Upper lobe of left lung (tissue), 6 donors: ENCODE results near the gene CEBPE. TPM values are rescaled to one million over a fixed set of nuclear protein-coding genes. Genes with fewer than 3 reads are reported as not detected.
A peak's percentile ranks its signal among the peaks of the same experiment; 100 is the strongest.

Experiments
- ATAC-seq, 2 donors: fragments of 200-7000 bp; cut with Tn5 transposase; one replicate each; pipeline ENCODE4 v1.9.1; 2022; ENCODE audit warnings: mild to moderate bottlenecking in 2 of 2, moderate library complexity in 2 of 2; ENCODE audit not compliant: low FRiP score in 2 of 2
- DNase-seq, 2 donors: peaks; one replicate each; pipeline ENCODE4 v3.0.0-alpha.2; 2019 to 2020
- H3K27ac ChIP-seq, 4 donors: fragments of 200-600 bp; sonication (generic); one replicate each; pipeline ENCODE4 v1.5.1; 2016 to 2019
- H3K27me3 ChIP-seq, 4 donors: fragments of 200-600 bp; sonication (generic); one replicate each; pipeline ENCODE4 v1.5.1; 2017 to 2019
- H3K36me3 ChIP-seq, 4 donors: fragments of 200-600 bp; sonication (generic); one replicate each; pipeline ENCODE4 v1.5.1; 2016 to 2019
- H3K4me1 ChIP-seq, 4 donors: fragments of 200-600 bp; sonication (generic); one replicate each; pipeline ENCODE4 v1.5.1; 2018 to 2019
- H3K4me3 ChIP-seq, 4 donors: fragments of 200-600 bp; sonication (generic); one replicate each; pipeline ENCODE4 v1.5.1; 2017 to 2019; ENCODE audit warnings: mild to moderate bottlenecking in 2 of 4, moderate library complexity in 1 of 4
- H3K9me3 ChIP-seq, 4 donors: fragments of 200-600 bp; sonication (generic); one replicate each; pipeline ENCODE4 v1.5.1; 2018 to 2019
- EP300 ChIP-seq, 4 donors: sonication (generic); formaldehyde crosslinking; IDR thresholded peaks; one replicate each; pipeline ENCODE4 v1.5.1; 2017; ENCODE audit warnings: antibody characterized with exemption in 4 of 4, control low read depth in 2 of 4
- POLR2A ChIP-seq, 4 donors: fragments of 450-650 bp; IDR thresholded peaks; one replicate each; pipeline ENCODE4 v1.5.1; 2016 to 2017; ENCODE audit warnings: antibody characterized with exemption in 4 of 4, mild to moderate bottlenecking in 2 of 4
- POLR2AphosphoS5 ChIP-seq, 2 donors: sonication (generic); formaldehyde crosslinking; IDR thresholded peaks; one replicate each; pipeline ENCODE4 v1.5.1; 2017; ENCODE audit warnings: antibody characterized with exemption in 2 of 2
- WGBS, 2 donors: methylation state at CpG; one replicate each; pipeline ENCODE4 v1.1.5; 2017 to 2018; 5-methylcytosine and 5-hydroxymethylcytosine counted together
- total RNA-seq, 6 donors: library from RNA; depleted of rRNA in 4 of 6; stranded (reverse); fragments of >200 nt in 4 of 6; gene quantifications; one replicate each; pipeline versions ENCODE4 v1.1.0 to v1.2.1, GENCODE V29; 2016 to 2021
- TF ChIP-seq, protein P1 (sequence below), 6 experiments: fragments of 450-650 bp in 4 of 6; fragments of 200-600 bp in 2 of 6; sonication (generic) in 2 of 6; IDR thresholded peaks; one replicate each; pipeline ENCODE4 v1.5.1; 2016 to 2019; ENCODE audit warnings: antibody characterized with exemption in 6 of 6
- donor health status: DM: no; HTN: no; CAD: no; lungs with moderate emphysema.
- donor health status: DM: no; HTN: yes; CAD: no; lungs with severe emphysema.

CEBPE gene
- total RNA-seq, 6 donors from 2014 or later, result 0.31 to 0.77 TPM; not detected in 4

DNA sequence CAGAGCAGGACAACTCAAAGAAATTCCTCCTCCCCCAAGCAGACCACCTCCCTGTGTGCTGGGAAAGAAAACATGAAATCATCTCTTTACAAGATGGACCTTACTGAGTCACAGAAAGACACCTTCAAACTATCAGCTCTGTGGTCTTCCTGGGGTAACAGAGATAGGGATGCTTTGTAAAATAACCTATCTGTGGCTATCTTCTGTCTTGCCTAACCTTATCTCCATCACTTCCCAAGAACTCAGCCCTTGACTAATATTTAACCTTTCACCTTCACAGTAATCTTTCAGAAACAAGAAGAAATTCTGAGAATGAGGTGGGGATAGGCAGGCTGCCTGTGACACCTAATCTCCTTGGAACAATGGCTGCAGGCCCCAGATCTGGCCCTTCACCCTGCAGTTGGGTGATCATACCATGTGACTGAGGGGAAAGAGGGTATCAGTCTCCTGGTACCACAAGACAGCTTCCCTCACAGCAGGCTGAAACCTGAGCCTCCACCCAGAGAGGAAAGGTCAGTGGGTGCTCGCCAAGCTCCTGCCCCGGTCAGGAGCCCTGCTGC is 27.4 kb upstream of the CEBPE start:
- ATAC-seq (peak in 1 of 2 donors; percentile 28), DNase-seq (no peak)
- H3K36me3 ChIP-seq, result no peaks in the 10 kb centered on the region
- TF ChIP-seq POLR2AphosphoS5 (IDR thresholded peaks at IDR 0.05), result no peak
- TF ChIP-seq POLR2A (IDR thresholded peaks at IDR 0.05), result no peak
- TF ChIP-seq EP300 (IDR thresholded peaks at IDR 0.05), result no peak
- TF ChIP-seq, protein P1, sequence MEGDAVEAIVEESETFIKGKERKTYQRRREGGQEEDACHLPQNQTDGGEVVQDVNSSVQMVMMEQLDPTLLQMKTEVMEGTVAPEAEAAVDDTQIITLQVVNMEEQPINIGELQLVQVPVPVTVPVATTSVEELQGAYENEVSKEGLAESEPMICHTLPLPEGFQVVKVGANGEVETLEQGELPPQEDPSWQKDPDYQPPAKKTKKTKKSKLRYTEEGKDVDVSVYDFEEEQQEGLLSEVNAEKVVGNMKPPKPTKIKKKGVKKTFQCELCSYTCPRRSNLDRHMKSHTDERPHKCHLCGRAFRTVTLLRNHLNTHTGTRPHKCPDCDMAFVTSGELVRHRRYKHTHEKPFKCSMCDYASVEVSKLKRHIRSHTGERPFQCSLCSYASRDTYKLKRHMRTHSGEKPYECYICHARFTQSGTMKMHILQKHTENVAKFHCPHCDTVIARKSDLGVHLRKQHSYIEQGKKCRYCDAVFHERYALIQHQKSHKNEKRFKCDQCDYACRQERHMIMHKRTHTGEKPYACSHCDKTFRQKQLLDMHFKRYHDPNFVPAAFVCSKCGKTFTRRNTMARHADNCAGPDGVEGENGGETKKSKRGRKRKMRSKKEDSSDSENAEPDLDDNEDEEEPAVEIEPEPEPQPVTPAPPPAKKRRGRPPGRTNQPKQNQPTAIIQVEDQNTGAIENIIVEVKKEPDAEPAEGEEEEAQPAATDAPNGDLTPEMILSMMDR (IDR thresholded peaks at IDR 0.05), result no peak
- H3K4me1 ChIP-seq, result peaks cover 0 to 21% (median 5%) of the 10 kb centered on the region in 4 donors
- H3K9me3 ChIP-seq, result no peaks in the 10 kb centered on the region
- 92 to 93% methylated on average over 2 of the region's 2 CpGs for WGBS, 2 donors
- H3K4me3 ChIP-seq, result no peak overlapping the region
- H3K27ac ChIP-seq, result peak overlapping the region in 2 of 4 donors; percentile 17 to 66
- H3K27me3 ChIP-seq, result no peaks in the 10 kb centered on the region

DNA sequence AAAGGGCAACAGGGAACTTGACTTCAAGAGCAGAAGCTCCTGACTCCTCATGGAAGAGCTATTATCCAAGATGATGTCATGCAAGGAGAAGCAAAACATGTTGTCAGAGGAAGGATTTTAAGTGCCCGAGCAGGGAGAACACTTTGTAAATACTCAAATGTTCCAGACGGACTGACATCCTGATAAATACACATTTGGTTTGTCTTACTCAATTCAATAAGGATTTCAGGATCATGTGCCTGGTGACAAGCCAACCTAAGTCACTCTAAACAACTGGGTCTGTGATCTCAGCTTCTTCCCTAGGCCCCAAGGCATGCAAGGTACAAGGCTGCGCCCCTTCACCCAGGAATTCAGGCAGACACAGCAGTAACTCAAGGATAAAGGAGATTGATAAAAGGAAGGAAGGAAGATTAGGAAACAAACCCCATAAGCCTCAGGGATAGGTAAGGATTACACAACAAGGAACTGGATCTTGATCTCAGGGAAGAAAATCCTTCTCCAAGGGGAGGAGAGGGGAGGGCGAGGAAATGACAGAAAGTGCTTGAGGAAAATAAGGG is 26.8 kb upstream of the CEBPE start:
- Histone ChIP-seq H3K27me3 (no peaks in the 10 kb centered on the region), H3K36me3 (no peaks in the 10 kb centered on the region), H3K4me3 (no peak overlapping the region), H3K4me1 (peaks cover 0 to 21% (median 5%) of the 10 kb centered on the region in 4 donors), H3K27ac (peak overlapping the region in 2 of 4 donors; percentile 26 to 66), H3K9me3 (no peaks in the 10 kb centered on the region)
- 55 to 61% methylated on average over 4 of the region's 4 CpGs for WGBS, 2 donors
- peak in 2 of 4 donors; percentile 12 to 62 for TF ChIP-seq EP300 (IDR thresholded peaks at IDR 0.05)
- TF ChIP-seq POLR2A (IDR thresholded peaks at IDR 0.05), result no peak
- peak; percentile 6 to 74 for ATAC-seq
- no peak for DNase-seq

DNA sequence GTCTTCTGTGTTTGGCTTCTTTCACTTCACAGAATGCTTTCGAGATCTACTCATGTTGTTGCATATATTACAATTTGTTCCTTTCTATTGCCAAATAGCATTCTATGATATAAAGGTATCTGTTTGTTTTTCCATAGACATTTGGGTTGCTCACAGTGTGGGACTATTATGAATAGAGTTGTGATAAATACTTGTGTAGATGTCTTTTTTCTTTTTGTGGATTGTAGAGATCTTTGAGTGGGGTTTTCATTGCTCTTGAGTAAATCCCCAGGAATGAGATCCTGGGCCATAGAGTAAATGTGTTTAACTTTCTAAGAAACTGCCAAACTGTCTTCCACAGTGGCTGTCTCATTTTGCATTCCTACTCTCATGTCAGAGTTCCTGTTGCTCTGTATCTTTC is 24.9 kb upstream of the CEBPE start:
- H3K27ac ChIP-seq, result no peak overlapping the region
- no peak for ATAC-seq
- peaks cover 0 to 21% (median 5%) of the 10 kb centered on the region in 4 donors for H3K4me1 ChIP-seq
- DNase-seq, result no peak
- no peak overlapping the region for H3K4me3 ChIP-seq
- no peaks in the 10 kb centered on the region for H3K27me3 ChIP-seq
- H3K36me3 ChIP-seq, result peaks cover 2 to 9% (median 5%) of the 10 kb centered on the region in 4 donors
- no peaks in the 10 kb centered on the region for H3K9me3 ChIP-seq
- 42 to 100% methylated on average over 1 of the region's 1 CpG for WGBS, 2 donors
- TF ChIP-seq POLR2A (IDR thresholded peaks at IDR 0.05), result no peak

DNA sequence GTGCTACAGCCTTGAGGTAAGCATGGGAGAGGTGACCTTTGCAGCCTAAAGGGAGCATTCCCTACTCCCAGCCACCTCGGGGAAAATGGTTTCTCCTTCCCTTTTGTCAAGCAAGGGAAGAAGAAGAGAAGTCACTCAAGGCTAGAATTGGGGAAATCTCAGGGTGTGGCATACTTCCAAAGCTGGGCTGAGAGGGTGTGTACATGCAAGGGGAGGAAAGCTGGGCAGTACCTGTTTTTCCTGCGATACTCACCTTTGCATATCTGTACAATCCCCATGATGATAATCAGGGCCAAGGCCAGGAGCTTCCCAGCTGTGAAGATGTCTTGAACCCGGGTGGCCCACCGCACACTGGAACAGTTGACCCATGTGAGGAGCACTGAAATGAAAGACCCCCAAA is 23.8 kb upstream of the CEBPE start:
- DNase-seq (no peak), ATAC-seq (no peak)
- no peak for TF ChIP-seq POLR2A (IDR thresholded peaks at IDR 0.05)
- TF ChIP-seq, protein P1 (IDR thresholded peaks at IDR 0.05), result no peak
- no peak for TF ChIP-seq EP300 (IDR thresholded peaks at IDR 0.05)
- no peak for TF ChIP-seq POLR2AphosphoS5 (IDR thresholded peaks at IDR 0.05)
- H3K36me3 ChIP-seq, result peaks cover 2 to 10% (median 5%) of the 10 kb centered on the region in 4 donors
- no peak overlapping the region for H3K4me3 ChIP-seq
- H3K27ac ChIP-seq, result peak overlapping the region in 1 of 4 donors; percentile 32
- no peaks in the 10 kb centered on the region for H3K9me3 ChIP-seq
- no peaks in the 10 kb centered on the region for H3K27me3 ChIP-seq
- peaks cover 0 to 21% (median 5%) of the 10 kb centered on the region in 4 donors for H3K4me1 ChIP-seq
- 72 to 80% methylated on average over 3 to 4 of the region's 4 CpGs for WGBS, 2 donors

DNA sequence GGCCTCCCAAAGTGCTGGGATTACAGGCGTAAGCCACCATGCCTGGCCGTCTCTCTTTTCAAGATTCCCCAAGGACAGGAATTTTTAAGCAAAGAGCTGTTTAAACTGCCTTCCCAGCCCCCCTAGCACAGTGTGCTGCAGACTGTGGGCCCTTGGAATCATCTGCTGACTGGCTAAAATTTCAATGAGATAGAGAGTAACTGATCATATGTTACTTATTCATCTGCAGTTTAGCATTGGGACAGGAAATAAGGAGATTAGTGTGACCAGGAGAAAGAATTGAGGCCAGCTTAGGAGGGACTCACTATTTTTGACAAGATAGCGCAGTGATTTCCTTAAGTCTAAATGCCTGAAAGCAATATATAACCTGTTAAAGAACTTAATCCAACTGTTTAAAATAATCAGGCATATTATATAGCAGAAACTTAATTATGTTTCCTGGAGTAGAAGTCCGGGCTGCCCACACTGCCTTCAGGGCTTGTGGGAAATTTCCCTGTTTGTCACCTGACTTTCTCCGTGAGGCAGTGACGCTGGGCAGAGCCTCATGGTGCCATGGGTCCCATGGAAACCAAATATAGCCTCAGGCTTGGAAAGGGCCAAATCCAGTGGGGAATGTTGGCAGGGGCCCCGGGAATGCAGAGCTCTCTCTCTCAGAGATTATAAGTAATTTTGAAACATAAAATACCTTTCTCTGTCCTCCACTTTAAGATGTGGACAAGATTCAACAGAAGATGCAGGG is 22.8 kb upstream of the CEBPE start:
- TF ChIP-seq POLR2A (IDR thresholded peaks at IDR 0.05), result no peak
- no peak for TF ChIP-seq EP300 (IDR thresholded peaks at IDR 0.05)
- TF ChIP-seq, protein P1 (IDR thresholded peaks at IDR 0.05), result no peak
- TF ChIP-seq POLR2AphosphoS5 (IDR thresholded peaks at IDR 0.05), result no peak
- Histone ChIP-seq H3K27ac (peak overlapping the region in 1 of 4 donors; percentile 32), H3K4me1 (peaks cover 0 to 21% (median 7%) of the 10 kb centered on the region in 4 donors), H3K36me3 (peaks cover 2 to 10% (median 5%) of the 10 kb centered on the region in 4 donors), H3K27me3 (no peaks in the 10 kb centered on the region), H3K4me3 (no peak overlapping the region), H3K9me3 (no peaks in the 10 kb centered on the region)
- peak in 1 of 2 donors; percentile 47 for ATAC-seq
- DNase-seq, result peak in 1 of 2 donors; percentile 51
- WGBS, 2 donors, result 67 to 70% methylated on average over 7 of the region's 7 CpGs
